Lower lobe of right lung (tissue), 2 donors: ENCODE measurements around the gene MS4A2. TPM values are rescaled to one million over a fixed set of nuclear protein-coding genes. Genes with fewer than 3 reads are reported as not detected.
"Not testable (repeated sequence)": the region's sequence is repeated elsewhere in the genome, so short reads cannot be mapped to it uniquely, and the experiment has no call there.

ENCODE experiments used
- ATAC-seq, 2 donors: fragments of 200-7000 bp; cut with Tn5 transposase; one replicate each; pipeline ENCODE4 v1.9.1; 2020 to 2022; ENCODE audit warnings: mild to moderate bottlenecking in 2 of 2, moderate library complexity in 2 of 2
- DNase-seq: peaks from one replicate; pipeline ENCODE4 v3.0.0-alpha.2; 2020
- H3K27ac ChIP-seq: fragments of 200-600 bp; one replicate; pipeline ENCODE4 v1.8.0; 2022
- H3K27me3 ChIP-seq: fragments of 200-600 bp; one replicate; pipeline ENCODE4 v1.8.0; 2022; ENCODE audit warnings: low read depth
- H3K36me3 ChIP-seq: fragments of 200-600 bp; one replicate; pipeline ENCODE4 v1.8.0; 2022; ENCODE audit warnings: mild to moderate bottlenecking
- H3K4me1 ChIP-seq: fragments of 200-600 bp; one replicate; pipeline ENCODE4 v1.8.0; 2022
- H3K4me3 ChIP-seq: fragments of 200-600 bp; one replicate; pipeline ENCODE4 v1.8.0; 2022; ENCODE audit warnings: mild to moderate bottlenecking
- H3K9me3 ChIP-seq: fragments of 200-600 bp; one replicate; pipeline ENCODE4 v1.8.0; 2022
- intact Hi-C: fragments of 100-400 bp; cut with DNase I; formaldehyde crosslinking; loops from one replicate; pipeline ENCODE4 v1.11.0; 2022
- total RNA-seq: library from RNA; stranded (reverse); fragmentation: NEBNext Ultra II Directional; extraction: Animal tissue kit (Norgen Biotek cat#: 25700); gene quantifications from one replicate; pipeline ENCODE4 v1.2.1, GENCODE V29; 2021
- TF ChIP-seq, protein P1 (sequence below): fragments of 200-600 bp; IDR thresholded peaks from one replicate; pipeline ENCODE4 v1.8.0; 2022; ENCODE audit warnings: antibody characterized with exemption, mild to moderate bottlenecking
- donor health status: DM: no; HTN: yes; CAD: no; lungs with severe emphysema.

Gene MS4A2
- total RNA-seq, 1 donor from 2014 or later: 19.2 TPM

- no peaks in the 10 kb centered on the region for H3K27me3 ChIP-seq
- H3K36me3 ChIP-seq: no peaks in the 10 kb centered on the region
- H3K27ac ChIP-seq: no peak overlapping the region
- TF ChIP-seq, protein P1, sequence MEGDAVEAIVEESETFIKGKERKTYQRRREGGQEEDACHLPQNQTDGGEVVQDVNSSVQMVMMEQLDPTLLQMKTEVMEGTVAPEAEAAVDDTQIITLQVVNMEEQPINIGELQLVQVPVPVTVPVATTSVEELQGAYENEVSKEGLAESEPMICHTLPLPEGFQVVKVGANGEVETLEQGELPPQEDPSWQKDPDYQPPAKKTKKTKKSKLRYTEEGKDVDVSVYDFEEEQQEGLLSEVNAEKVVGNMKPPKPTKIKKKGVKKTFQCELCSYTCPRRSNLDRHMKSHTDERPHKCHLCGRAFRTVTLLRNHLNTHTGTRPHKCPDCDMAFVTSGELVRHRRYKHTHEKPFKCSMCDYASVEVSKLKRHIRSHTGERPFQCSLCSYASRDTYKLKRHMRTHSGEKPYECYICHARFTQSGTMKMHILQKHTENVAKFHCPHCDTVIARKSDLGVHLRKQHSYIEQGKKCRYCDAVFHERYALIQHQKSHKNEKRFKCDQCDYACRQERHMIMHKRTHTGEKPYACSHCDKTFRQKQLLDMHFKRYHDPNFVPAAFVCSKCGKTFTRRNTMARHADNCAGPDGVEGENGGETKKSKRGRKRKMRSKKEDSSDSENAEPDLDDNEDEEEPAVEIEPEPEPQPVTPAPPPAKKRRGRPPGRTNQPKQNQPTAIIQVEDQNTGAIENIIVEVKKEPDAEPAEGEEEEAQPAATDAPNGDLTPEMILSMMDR: no peak
- ATAC-seq: no peak
- DNase-seq: no peak
- intact Hi-C loops: no loop called here
- no peak overlapping the region for H3K4me3 ChIP-seq
- H3K9me3 ChIP-seq: no peaks in the 10 kb centered on the region
- H3K4me1 ChIP-seq: no peaks in the 10 kb centered on the region
Observed at GRCh38 chr11:60122414-60123036, 34.1 kb downstream of the MS4A2 start.

DNA sequence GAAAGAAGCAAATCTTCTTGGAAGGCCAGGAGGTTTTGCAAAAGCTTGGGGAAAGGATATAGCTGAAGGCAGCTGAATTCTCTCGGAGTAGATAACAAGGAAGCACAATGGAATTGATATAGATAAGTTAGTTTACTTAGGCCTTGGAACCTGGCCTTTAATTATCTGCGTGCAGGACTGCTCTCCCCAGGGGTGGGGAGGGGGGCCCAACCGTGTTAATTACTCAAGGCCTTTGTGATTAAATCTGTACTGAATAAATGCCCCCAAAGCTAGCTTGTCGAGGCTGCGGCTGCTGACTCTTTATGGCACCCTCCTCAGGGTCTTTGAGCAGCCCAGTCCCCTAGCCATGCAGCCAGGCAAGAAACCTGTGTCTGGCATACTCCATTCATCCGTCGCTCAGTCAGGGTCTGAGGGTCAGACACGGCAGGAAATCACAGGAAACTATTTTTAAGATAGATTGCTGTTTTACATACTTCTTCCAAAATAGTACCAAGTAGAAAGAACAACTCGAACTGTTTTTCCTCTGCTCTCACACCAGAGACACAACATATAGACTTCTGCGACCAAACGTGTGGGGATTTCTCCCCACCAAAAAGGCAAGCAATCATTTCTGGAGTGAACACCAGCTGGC is 36.5 kb downstream of the MS4A2 start:
- TF ChIP-seq, protein P1: no peak
- Histone ChIP-seq H3K4me3 (no peak overlapping the region), H3K27ac (no peak overlapping the region), H3K27me3 (no peaks in the 10 kb centered on the region), H3K36me3 (no peaks in the 10 kb centered on the region), H3K4me1 (no peaks in the 10 kb centered on the region), H3K9me3 (no peaks in the 10 kb centered on the region)
- DNase-seq (no peak), ATAC-seq (no peak)
- intact Hi-C loops: no loop called here

- Histone ChIP-seq H3K36me3 (no peaks in the 10 kb centered on the region), H3K27me3 (no peaks in the 10 kb centered on the region), H3K4me3 (no peak overlapping the region), H3K9me3 (no peaks in the 10 kb centered on the region), H3K4me1 (no peaks in the 10 kb centered on the region), H3K27ac (no peak overlapping the region)
- ATAC-seq (no peak), DNase-seq (no peak)
- intact Hi-C loops: no loop called here
- TF ChIP-seq, protein P1: no peak
Observed at GRCh38 chr11:60125956-60126585, 37.6 kb downstream of the MS4A2 start.

DNA sequence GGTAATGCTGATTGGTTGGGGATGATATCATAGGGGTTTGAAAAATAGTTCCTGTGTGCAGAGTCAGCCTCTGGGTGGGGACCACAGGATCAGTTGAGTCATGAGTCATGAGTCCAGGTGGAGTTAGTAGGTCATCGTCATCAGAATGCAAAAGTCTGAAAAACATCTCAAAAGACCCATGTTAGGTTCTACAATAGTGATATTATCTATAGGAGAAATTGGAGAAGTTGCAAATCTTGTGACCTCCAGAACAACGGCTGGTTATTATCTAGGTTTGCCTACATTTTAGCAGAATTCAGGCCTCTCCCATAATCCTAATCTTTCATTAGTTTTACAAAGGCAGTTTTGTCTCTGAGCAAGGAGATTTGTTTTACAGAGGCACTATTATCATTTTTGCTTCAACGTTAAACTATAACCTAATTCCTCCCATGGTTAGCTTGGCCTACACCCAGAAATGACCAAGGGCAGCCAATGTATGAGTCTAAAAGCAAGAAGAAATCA is 38.9 kb downstream of the MS4A2 start:
- Histone ChIP-seq H3K27ac (no peak overlapping the region), H3K4me3 (no peak overlapping the region), H3K9me3 (no peaks in the 10 kb centered on the region), H3K27me3 (no peaks in the 10 kb centered on the region), H3K36me3 (no peaks in the 10 kb centered on the region), H3K4me1 (no peaks in the 10 kb centered on the region)
- DNase-seq: no peak
- intact Hi-C loops: no loop called here
- TF ChIP-seq, protein P1: no peak
- ATAC-seq: no peak

DNA sequence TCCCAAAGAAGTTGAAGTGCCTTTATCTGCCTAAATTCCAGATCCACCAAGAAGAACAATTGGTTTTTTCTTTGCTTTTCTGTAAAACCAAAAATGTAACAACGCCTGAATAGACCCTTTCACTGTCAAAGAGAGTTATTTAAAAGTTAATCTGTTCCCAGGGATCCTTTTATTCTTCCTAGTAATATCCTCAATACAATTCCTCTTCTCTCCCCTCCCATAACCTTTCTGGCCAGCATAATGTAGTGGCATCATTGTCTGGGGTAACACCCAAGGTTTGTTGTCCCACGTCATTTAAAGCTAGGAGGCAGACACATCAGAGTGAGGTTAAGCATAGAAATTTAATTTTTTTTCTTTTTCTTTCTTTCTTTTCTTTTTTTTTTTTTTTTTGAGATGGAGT is 39.9 kb downstream of the MS4A2 start:
- intact Hi-C loops: no loop called here
- Histone ChIP-seq H3K27me3 (no peaks in the 10 kb centered on the region), H3K36me3 (no peaks in the 10 kb centered on the region), H3K4me3 (no peak overlapping the region), H3K9me3 (no peaks in the 10 kb centered on the region), H3K27ac (no peak overlapping the region), H3K4me1 (no peaks in the 10 kb centered on the region)
- DNase-seq: no peak
- ATAC-seq: no peak
- TF ChIP-seq, protein P1: no peak

DNA sequence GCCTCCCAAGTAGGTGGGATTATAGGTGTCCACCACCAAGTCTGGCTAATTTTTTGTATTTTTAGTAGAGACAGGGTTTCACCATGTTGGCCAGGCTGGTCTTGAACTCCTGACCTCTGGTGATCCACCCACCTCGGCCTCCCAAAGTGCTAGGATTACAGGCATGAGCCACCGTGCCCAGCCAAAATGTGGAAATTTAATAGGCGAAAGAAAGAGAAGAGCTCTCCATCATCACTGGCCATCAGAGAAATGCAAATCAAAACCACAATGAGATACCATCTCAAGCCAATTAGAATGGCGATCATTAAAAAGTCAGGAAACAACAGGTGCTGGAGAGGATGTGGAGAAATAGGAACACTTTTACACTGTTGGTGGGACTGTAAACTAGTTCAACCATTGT is 40.4 kb downstream of the MS4A2 start:
- H3K4me3 ChIP-seq, ATAC-seq, H3K27me3 ChIP-seq, DNase-seq, H3K9me3 ChIP-seq, intact Hi-C loops, H3K36me3 ChIP-seq, H3K27ac ChIP-seq, H3K4me1 ChIP-seq: not testable (repeated sequence)
